H9 (cell line): Measurements from ENCODE around the gene NHSL1. TPM values are rescaled to one million over a fixed set of nuclear protein-coding genes. Genes with fewer than 3 reads are reported as not detected.

ENCODE experiments used
- DNase-seq: peaks from one replicate; pipeline ENCODE4 v3.0.0-alpha.2; 2017
- H2AFZ ChIP-seq: one replicate; pipeline ENCODE4 v1.6.1; 2013; ENCODE audit warnings: mild to moderate bottlenecking, low read length, control low read depth, moderate library complexity
- H2AK5ac ChIP-seq: 2 replicates; pipeline ENCODE4 v1.6.1; 2013; ENCODE audit warnings: low read length, control low read depth, mixed read lengths; ENCODE audit not compliant: insufficient read length
- H2BK120ac ChIP-seq: one replicate; pipeline ENCODE4 v1.6.1; 2013; ENCODE audit warnings: low read depth, mild to moderate bottlenecking, low read length, control low read depth, inconsistent platforms; ENCODE audit not compliant: poor library complexity, severe bottlenecking
- H2BK12ac ChIP-seq: 2 replicates; pipeline ENCODE4 v1.6.1; 2013; ENCODE audit warnings: low read length, control low read depth, mixed read lengths, low read depth; ENCODE audit not compliant: insufficient read length
- H2BK15ac ChIP-seq: 2 replicates; pipeline ENCODE4 v1.6.1; 2013; ENCODE audit warnings: low read depth, low read length, control low read depth
- H2BK20ac ChIP-seq: one replicate; pipeline ENCODE4 v1.6.1; 2013; ENCODE audit warnings: low read depth, mild to moderate bottlenecking, low read length, control low read depth, inconsistent platforms; ENCODE audit not compliant: poor library complexity, severe bottlenecking
- H2BK5ac ChIP-seq: 2 replicates; pipeline ENCODE4 v1.6.1; 2013; ENCODE audit warnings: low read length, control low read depth, mixed read lengths; ENCODE audit not compliant: insufficient read length
- H3K14ac ChIP-seq: 2 replicates; pipeline ENCODE4 v1.6.1; 2013; ENCODE audit warnings: low read length, control low read depth; ENCODE audit not compliant: insufficient read depth
- H3K18ac ChIP-seq: 2 replicates; pipeline ENCODE4 v1.6.1; 2013; ENCODE audit warnings: low read depth, mild to moderate bottlenecking, mixed read lengths, low read length, control low read depth; ENCODE audit not compliant: insufficient read length
- H3K23ac ChIP-seq: 2 replicates; pipeline ENCODE4 v1.6.1; 2013; ENCODE audit warnings: low read length, control low read depth, mixed read lengths, low read depth; ENCODE audit not compliant: insufficient read length
- H3K23me2 ChIP-seq: 2 replicates; pipeline ENCODE4 v1.6.1; 2013; ENCODE audit warnings: low read depth, mild to moderate bottlenecking, mixed read lengths, low read length, control low read depth; ENCODE audit not compliant: insufficient read length, poor library complexity, severe bottlenecking
- H3K27ac ChIP-seq: 2 replicates; pipeline ENCODE4 v1.5.1; 2013; ENCODE audit warnings: low read length, control low read depth, mixed read lengths, low read depth; ENCODE audit not compliant: insufficient read length
- H3K27me3 ChIP-seq: 2 replicates; pipeline ENCODE4 v1.6.1; 2013; ENCODE audit warnings: low read length, control low read depth, inconsistent platforms; ENCODE audit not compliant: insufficient read depth
- H3K4ac ChIP-seq: 2 replicates; pipeline ENCODE4 v1.6.1; 2013; ENCODE audit warnings: low read depth, mild to moderate bottlenecking, control low read depth, inconsistent platforms, low read length, moderate library complexity
- H3K4me1 ChIP-seq: 2 replicates; pipeline ENCODE4 v1.6.1; 2013; ENCODE audit warnings: low read length, control low read depth, inconsistent platforms; ENCODE audit not compliant: insufficient read depth
- H3K4me2 ChIP-seq: 2 replicates; pipeline ENCODE4 v1.6.1; 2013; ENCODE audit warnings: low read length, control low read depth, mixed read lengths; ENCODE audit not compliant: insufficient read length, insufficient read depth
- H3K56ac ChIP-seq: 2 replicates; pipeline ENCODE4 v1.6.1; 2013; ENCODE audit warnings: low read depth, mild to moderate bottlenecking, mixed read lengths, low read length, control low read depth; ENCODE audit not compliant: insufficient read length
- H3K79me1 ChIP-seq: 2 replicates; pipeline ENCODE4 v1.6.1; 2013; ENCODE audit warnings: low read depth, mild to moderate bottlenecking, moderate library complexity, low read length, control low read depth, inconsistent platforms; ENCODE audit not compliant: insufficient read depth, poor library complexity, severe bottlenecking
- H3K79me2 ChIP-seq: 2 replicates; pipeline ENCODE4 v1.6.1; 2013; ENCODE audit warnings: low read length, control low read depth, inconsistent platforms; ENCODE audit not compliant: insufficient read depth
- H3K9ac ChIP-seq: 2 replicates; pipeline ENCODE4 v1.6.1; 2013; ENCODE audit warnings: low read length, control low read depth, mixed read lengths; ENCODE audit not compliant: insufficient read length; ENCODE audit errors: extremely low read depth
- H3K9me3 ChIP-seq: one replicate; pipeline ENCODE4 v1.6.1; 2013; ENCODE audit warnings: low read depth, low read length, inconsistent platforms; ENCODE audit not compliant: control insufficient read depth
- H3T11ph ChIP-seq: one replicate; pipeline ENCODE4 v1.6.1; 2013; ENCODE audit warnings: mild to moderate bottlenecking, low read length, control low read depth, inconsistent platforms
- H4K20me1 ChIP-seq: one replicate; pipeline ENCODE4 v1.6.1; 2013; ENCODE audit not compliant: control insufficient read depth, insufficient read length, insufficient read depth
- H4K5ac ChIP-seq: 2 replicates; pipeline ENCODE4 v1.6.1; 2013; ENCODE audit warnings: low read depth, mild to moderate bottlenecking, mixed read lengths, low read length, control low read depth; ENCODE audit not compliant: insufficient read length
- H4K8ac ChIP-seq: replicated peaks from 2 replicates; pipeline ENCODE4 v1.6.1; 2013; ENCODE audit warnings: low read length, control low read depth, mixed read lengths, low read depth; ENCODE audit not compliant: insufficient read length
- H4K91ac ChIP-seq: 2 replicates; pipeline ENCODE4 v1.6.1; 2013; ENCODE audit warnings: low read depth, mild to moderate bottlenecking, moderate library complexity, mixed read lengths, low read length, control low read depth; ENCODE audit not compliant: insufficient read length
- H3K27ac Mint-ChIP-seq, 3 experiments: 2 replicates in 2 of 3; 3 replicates in 1 of 3; pipeline ENCODE4 v1.8.0; 2020 to 2021; ENCODE audit warnings: mixed read lengths in 3 of 3, mild to moderate bottlenecking in 1 of 3, moderate library complexity in 1 of 3
- H3K27me3 Mint-ChIP-seq: 2 replicates; pipeline ENCODE4 v1.8.0; 2021; ENCODE audit warnings: low read depth, mild to moderate bottlenecking, moderate library complexity, mixed read lengths
- H3K36me3 Mint-ChIP-seq, 3 experiments: 2 replicates in 2 of 3; 3 replicates in 1 of 3; pipeline ENCODE4 v1.8.0; 2020 to 2021; ENCODE audit warnings: low read depth in 3 of 3, mixed read lengths in 3 of 3; ENCODE audit not compliant: insufficient read depth in 1 of 3
- H3K4me1 Mint-ChIP-seq, 2 experiments: 2 replicates each; pipeline ENCODE4 v1.8.0; 2020; ENCODE audit warnings: mixed read lengths in 2 of 2
- H3K4me3 Mint-ChIP-seq, 2 experiments: 2 replicates in 1 of 2; 3 replicates in 1 of 2; pipeline ENCODE4 v1.8.0; 2020 to 2021; ENCODE audit warnings: mild to moderate bottlenecking in 2 of 2, mixed read lengths in 2 of 2, moderate library complexity in 1 of 2
- H3K9me3 Mint-ChIP-seq, 2 experiments: 2 replicates in 1 of 2; 3 replicates in 1 of 2; pipeline ENCODE4 v1.8.0; 2020; ENCODE audit warnings: mild to moderate bottlenecking in 2 of 2, mixed read lengths in 2 of 2, moderate library complexity in 1 of 2
- CTCF ChIP-seq: fragments of 200-600 bp; sonication (generic); conservative IDR thresholded peaks from 3 replicates; pipeline ENCODE4 v1.8.0; 2021; ENCODE audit warnings: antibody characterized with exemption, mild to moderate bottlenecking
- WGBS: extraction: QIAGEN DNeasy Blood & Tissue Kit; methylation state at CpG from one replicate; pipeline ENCODE4 v1.1.7; 2013; ENCODE audit warnings: missing lambda C conversion rate, low lambda C conversion rate, mixed read lengths; ENCODE audit not compliant: insufficient read length; ENCODE audit errors: extremely low coverage; 5-methylcytosine and 5-hydroxymethylcytosine counted together
- total RNA-seq: library from RNA; stranded (reverse); gene quantifications from 2 replicates; pipeline ENCODE4 v1.2.1, GENCODE V29; 2021

NHSL1 gene
- total RNA-seq, 1 experiment from 2014 or later = 28.7 TPM

GRCh38 chr6:138374815-138375214, 124.5 kb downstream of the NHSL1 start:
- Histone ChIP-seq H2AK5ac (no peak overlapping the region), H4K20me1 (no peaks in the 10 kb centered on the region), H3K14ac (no peak overlapping the region), H2BK20ac (no peak overlapping the region), H2BK15ac (no peak overlapping the region), H3K27ac (no peak overlapping the region), H3K9me3 (no peaks in the 10 kb centered on the region), H3K9ac (no peak overlapping the region), H2BK12ac (no peak overlapping the region), H2AFZ (no peak overlapping the region), H3K4me2 (no peak overlapping the region), H4K8ac (no peak overlapping the region), H3K56ac (no peak overlapping the region), H3K27me3 (no peaks in the 10 kb centered on the region), H3K18ac (no peak overlapping the region), H3K4ac (no peak overlapping the region), H3K23me2 (no peaks in the 10 kb centered on the region), H4K91ac (no peak overlapping the region), H3K23ac (no peak overlapping the region), H2BK5ac (no peak overlapping the region), H3K4me1 (peaks cover 2% of the 10 kb centered on the region; the same call in 1 of the 2 replicates), H2BK120ac (no peak overlapping the region), H3K79me2 (no peaks in the 10 kb centered on the region), H3T11ph (no peak overlapping the region), H3K79me1 (no peaks in the 10 kb centered on the region), H4K5ac (no peak overlapping the region)
- no peaks in the 10 kb centered on the region for H3K36me3 Mint-ChIP-seq
- no peaks in the 10 kb centered on the region for H3K27me3 Mint-ChIP-seq
- no peak overlapping the region for H3K4me3 Mint-ChIP-seq
- WGBS = no CpG with 5 or more reads among the region's 2 CpGs
- no peak overlapping the region for H3K27ac Mint-ChIP-seq
- no peaks in the 10 kb centered on the region for H3K9me3 Mint-ChIP-seq
- no peak for TF ChIP-seq CTCF
- H3K4me1 Mint-ChIP-seq = peaks cover 20 to 25% of the 10 kb centered on the region in 2 experiments
- DNase-seq = no peak
